CD4-positive, alpha-beta T cell treated with Interleukin-6 at 100 ng/mL for 8 hours (primary cell): ENCODE measurements around the gene ATXN2.
"Not testable (repeated sequence)": the region's sequence is repeated elsewhere in the genome, so short reads cannot be mapped to it uniquely, and the experiment has no call there.

ENCODE experiments used
- DNase-seq: peaks from one replicate; pipeline ENCODE4 v3.0.0-alpha.2; 2020; ENCODE audit warnings: mixed read lengths, low spot score

ATXN2 gene

DNA sequence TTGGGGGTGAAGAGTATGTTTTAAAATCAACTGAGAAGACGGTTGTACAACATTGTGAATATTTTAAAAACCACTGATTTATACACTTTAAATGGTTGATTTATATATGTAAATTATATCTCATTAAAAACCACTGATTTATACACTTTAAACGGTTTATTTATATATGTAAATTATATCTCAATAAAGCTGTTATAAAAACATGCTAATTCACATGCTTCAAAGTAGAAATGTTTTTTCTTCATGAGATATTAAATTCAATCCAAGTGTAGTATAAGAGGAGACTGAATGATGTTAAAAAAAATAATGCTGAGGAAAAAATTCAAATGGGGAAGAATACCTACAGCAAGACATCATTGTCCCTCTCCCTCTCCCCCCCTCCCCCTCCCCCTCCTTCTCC lies 92.9 kb downstream of the ATXN2 start:
- no peak for DNase-seq

- no peak for DNase-seq
These were observed 93.5 kb downstream of the ATXN2 start for GRCh38 chr12:111505601-111506036.

GRCh38 chr12:111503116-111503515 lies 96.0 kb downstream of the ATXN2 start:
- no peak for DNase-seq

DNA sequence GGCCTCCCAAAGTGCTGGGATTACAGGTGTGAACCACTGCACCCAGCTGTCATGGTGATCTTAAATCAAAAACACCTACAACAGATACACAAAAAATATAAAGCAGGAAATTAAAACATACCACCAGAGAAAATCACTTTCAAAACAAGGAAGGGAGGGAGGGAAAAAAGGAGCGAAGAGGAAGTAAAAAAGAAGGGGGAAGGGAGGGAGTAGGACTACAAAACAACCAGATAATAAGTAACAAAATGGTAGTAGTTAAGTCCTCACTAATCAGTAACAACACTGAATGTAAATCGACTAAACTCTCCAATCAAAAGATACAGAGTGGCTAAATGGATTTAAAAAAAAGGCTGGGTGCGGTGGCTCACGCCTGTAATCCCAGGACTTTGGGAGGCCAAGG lies 104.4 kb downstream of the ATXN2 start:
- DNase-seq = no peak

- not testable (repeated sequence) for DNase-seq
These were observed 106.1 kb downstream of the ATXN2 start for GRCh38 chr12:111492979-111493378.

DNA sequence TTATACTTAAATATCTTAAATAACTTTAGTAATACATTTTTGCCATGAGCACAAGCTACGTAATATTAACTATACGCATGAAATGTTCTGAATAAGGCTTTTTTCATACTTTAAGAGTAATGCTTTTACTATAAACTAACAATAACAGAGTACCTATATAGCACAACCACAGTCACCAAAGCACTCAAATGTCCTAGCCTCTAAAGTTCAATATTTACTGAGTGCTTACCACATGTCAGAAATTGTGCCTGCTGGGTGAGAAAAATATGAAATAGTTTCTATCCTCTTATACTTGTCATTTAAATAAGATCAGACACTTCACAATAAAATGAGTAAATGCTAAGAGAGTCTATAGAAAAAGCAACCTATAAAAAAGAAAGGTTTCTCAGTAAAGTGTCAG lies 110.3 kb downstream of the ATXN2 start:
- no peak for DNase-seq

DNA sequence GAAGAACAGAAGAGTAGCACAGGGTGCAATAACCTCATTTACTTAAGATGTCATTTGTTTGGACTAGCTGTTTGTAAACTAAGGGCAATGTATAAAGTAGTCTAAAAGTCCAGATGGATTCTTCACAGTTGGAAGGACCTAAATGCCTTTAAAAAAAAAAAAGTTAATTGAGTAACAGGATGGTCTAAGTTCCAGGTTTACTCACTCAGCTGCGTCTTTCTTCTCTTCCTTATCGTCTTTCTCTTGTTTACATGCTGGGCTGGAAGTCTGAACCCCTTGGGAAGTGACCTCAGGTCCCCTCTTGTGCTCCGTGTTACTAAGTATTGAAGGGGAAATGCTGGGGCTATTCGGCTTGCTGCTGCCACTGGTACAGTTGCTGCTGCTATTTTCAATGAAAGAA lies 110.8 kb downstream of the ATXN2 start:
- DNase-seq = no peak

- DNase-seq = no peak
These were observed 116.7 kb downstream of the ATXN2 start for GRCh38 chr12:111482462-111482861.

GRCh38 chr12:111471236-111471635 lies 127.9 kb downstream of the ATXN2 start:
- DNase-seq = no peak

GRCh38 chr12:111469401-111469800 lies 129.7 kb downstream of the ATXN2 start:
- DNase-seq = no peak

- no peak for DNase-seq
These were observed 131.3 kb downstream of the ATXN2 start for GRCh38 chr12:111467857-111468241.

DNA sequence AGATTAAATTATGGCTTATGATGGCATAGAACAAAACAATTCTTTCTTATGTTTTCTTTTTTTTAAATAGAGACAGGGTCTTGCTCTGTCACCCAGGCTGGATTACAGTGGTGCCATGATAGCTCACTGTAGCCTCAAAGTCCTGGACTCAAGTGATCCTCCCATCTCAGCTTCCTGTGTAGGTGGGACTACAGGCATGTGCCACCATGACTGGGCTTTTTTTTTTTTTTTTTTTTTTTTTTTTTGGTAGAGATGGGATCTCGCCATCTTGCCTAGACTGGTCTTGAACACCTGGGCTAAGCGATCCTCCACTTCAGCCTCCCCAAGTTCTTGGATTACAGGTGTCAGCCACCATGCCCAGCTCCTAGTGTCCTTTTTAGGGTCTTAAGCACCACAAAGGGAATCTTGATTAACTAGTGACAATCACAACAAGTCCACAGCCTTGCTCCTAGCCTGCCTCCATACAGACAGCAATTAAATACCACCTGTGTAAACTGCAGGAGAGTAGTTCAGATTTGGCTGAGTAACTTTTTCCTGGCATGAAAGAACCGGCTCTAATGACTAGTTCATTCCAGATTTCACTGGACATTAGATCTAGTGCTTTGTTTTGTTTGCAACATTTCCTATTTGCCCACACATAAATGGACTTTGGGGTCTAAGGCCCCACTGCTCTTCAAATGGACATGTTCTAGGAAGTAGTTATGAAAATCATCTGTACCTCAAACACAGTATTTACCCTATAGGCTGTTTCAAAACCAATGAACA lies 131.8 kb downstream of the ATXN2 start:
- DNase-seq = no peak

- no peak for DNase-seq
These were observed 136.8 kb downstream of the ATXN2 start for GRCh38 chr12:111462210-111462769.

DNA sequence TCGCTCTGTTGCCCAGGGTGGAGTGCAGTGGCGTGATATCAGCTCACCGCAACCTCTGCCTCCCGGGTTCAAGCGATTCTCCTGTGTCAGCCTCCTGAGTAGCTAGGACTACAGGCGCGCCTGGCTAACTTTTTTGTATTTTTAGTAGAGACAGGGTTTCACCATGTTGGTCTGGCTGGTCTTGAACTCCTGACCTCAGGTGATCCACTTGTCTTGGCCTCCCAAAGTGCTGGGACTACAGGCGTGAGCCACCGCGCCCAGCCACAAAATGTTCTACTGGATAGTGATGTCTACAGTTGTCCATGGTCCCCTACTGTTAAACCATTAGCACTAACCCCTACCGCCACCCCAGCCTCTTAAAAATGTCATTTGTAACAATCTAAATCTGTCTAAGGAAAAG lies 139.0 kb downstream of the ATXN2 start:
- not testable (repeated sequence) for DNase-seq

- no peak for DNase-seq
These were observed 140.5 kb downstream of the ATXN2 start for GRCh38 chr12:111458546-111459172.

GRCh38 chr12:111457577-111457976 lies 141.5 kb downstream of the ATXN2 start:
- DNase-seq = no peak

GRCh38 chr12:111457071-111457470 lies 142.0 kb downstream of the ATXN2 start:
- no peak for DNase-seq

DNA sequence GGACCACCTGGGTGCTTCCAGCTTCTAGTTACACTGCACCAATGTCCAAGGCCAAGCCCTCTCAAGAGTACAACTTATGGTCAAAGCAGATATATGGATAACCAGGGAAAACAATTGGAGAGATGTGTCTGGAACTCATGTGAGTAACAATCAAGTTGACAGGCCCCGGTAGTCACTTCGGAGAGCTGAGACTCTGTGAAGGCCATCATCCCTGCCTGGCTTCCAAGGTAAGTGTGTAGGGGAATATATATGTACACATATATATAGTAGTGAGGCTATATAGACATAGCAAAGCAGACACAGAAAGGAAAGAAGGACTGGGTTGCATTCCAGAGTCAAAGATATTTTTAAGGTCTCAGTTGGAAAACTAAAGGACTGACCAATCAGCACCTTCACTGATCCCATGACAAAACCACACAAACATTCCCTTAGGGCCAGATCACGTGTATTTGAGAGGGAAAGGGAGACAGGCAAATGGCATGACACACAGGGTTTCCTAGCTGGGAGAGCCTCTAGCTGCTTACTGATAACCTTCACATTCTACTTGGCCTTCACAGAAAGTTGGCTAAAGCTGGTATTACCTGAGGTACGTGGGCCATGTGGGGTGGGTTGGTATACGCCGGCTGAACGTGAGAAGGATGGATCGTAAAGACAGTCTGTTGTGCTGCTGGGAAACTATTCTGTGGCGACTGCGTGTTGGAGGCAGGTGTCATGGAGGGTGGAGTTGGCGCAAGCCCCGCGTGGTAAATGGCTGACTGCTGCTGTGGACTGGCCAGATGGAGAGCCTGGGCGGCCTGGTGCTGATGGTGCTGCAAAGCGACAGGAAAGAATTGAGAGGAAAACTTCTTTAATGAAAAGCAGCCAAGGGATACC lies 143.4 kb downstream of the ATXN2 start:
- DNase-seq = no peak

- DNase-seq = no peak
These were observed 144.2 kb downstream of the ATXN2 start for GRCh38 chr12:111454716-111455447.

- no peak for DNase-seq
These were observed 144.8 kb downstream of the ATXN2 start for GRCh38 chr12:111454311-111454710.

DNA sequence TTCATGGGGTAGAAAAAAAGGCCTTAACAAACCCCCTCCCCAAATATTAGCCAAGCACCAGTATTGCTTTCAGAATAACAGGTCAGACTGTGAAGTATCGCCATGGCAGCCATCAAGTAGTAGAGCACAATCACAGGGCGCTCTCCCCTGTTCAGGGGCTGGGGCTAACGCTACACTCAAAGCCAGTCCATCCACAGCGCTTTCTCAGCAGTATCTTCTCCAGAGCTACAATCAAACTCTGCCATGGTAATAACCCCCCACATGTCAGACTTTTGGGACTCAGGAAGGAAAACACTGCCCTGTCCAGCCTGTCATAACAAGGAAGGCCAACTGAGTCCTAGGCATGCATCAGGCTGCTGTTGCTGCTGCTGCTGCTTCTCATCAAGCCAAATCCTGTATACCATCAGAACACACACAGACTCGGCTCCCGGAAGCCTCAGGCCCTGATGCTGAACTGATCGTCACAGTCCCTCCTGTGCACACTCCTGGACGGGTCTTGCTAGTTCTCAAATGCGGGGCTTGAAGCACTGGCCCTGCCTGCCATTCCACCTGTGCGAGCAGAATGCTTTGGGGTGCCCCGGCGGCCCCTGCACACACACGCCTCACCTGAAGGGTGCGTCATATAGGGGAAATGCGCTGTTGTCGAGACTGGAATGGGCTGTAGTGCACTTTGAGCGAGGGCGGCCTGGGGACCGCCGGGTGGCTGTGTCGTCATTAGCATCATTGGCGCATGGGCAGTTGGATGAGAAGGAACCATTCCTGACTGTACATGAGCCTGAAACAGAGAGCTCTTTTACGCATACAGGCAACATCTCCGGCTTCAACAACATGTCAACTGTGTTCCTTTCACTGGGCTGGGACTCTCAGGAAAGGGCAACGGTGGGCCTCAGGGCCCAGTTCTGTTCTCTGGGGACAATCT lies 145.8 kb downstream of the ATXN2 start:
- no peak for DNase-seq
